Measurements from ENCODE around the gene CDIPT. TPM values are rescaled to one million over a fixed set of nuclear protein-coding genes. Genes with fewer than 3 reads are reported as not detected.

The CDIPT gene
- total and polyA plus RNA-seq, 2 donors: 44.1 to 73.3 TPM

DNA sequence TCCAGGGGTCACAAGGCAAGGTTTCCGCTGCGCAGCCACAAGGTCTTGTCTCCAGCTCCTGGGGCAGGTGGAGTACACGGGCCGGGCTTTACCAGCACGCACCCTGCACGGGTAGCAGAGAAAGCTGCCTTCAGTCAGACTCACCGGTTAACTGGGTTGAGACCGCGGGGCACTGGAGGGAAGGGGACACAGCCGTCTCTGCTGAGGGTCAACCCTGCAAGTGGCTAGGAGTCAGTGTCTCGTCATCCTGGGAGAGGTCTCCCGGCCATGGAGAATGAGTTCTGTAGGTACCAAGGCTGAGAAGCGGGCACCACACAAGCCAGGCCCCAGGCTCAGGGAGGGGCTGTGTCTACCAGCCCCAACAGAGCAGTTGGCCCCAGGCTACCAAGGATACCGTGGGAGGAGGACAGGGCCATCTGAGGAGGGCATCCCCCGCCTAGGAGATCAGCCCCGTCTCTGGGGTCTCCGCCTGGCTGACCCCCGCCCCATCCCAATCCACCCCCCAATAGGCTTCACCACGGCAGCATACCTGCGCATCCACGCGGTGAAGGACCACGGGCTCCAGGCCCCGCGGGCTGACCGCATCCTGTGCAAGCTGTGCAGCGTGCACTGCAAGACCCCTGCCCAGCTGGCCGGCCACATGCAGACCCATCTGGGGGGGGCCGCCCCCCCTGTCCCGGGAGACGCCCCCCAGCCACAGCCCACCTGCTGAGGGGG lies 53.8 kb downstream of the CDIPT start:
- peak overlapping the region; percentile 70 to 86 for H3K4me3 ChIP-seq (ENCODE audit: low read length in 2 of 2)
- H3K27me3 ChIP-seq (ENCODE audit: control insufficient read depth in 2 of 2, insufficient read depth in 1 of 2, low read length in 1 of 2): peaks cover 8 to 42% of the 10 kb centered on the region in 2 donors
- H3K4me1 ChIP-seq (ENCODE audit: control insufficient read depth in 2 of 2, insufficient read depth in 2 of 2, low read length in 2 of 2): peaks cover 35 to 75% of the 10 kb centered on the region in 2 donors
- no peak for DNase-seq (ENCODE audit: low read depth in 6 of 9, low spot score in 9 of 9)
- WGBS: 94% methylated on average over 31 of the region's 31 CpGs
- peaks cover 25 to 45% of the 10 kb centered on the region in 2 donors for H3K36me3 ChIP-seq (ENCODE audit: control insufficient read depth in 2 of 2, insufficient read depth in 2 of 2, low read length in 1 of 2)
- H3K9me3 ChIP-seq (ENCODE audit: control insufficient read depth in 2 of 2, insufficient read depth in 1 of 2, low read length in 1 of 2): peaks cover 0 to 5% of the 10 kb centered on the region in 2 donors
- H3K27ac ChIP-seq (ENCODE audit: low read depth in 1 of 2, low read length in 1 of 2): no peak overlapping the region

Other genes with a start within 250 kb of the CDIPT start
- gene SPN, start 200.0 kb downstream of the CDIPT start, total RNA-seq: 48.7 TPM
- 49.3 TPM for gene SPN, start 200.0 kb downstream of the CDIPT start, polyA plus RNA-seq
- 16.9 TPM for gene QPRT, start 184.0 kb downstream of the CDIPT start, total RNA-seq
- gene QPRT, start 184.0 kb downstream of the CDIPT start, polyA plus RNA-seq: 8.6 TPM
- 16.7 TPM for gene C16orf54, start 117.2 kb downstream of the CDIPT start, total RNA-seq
- 19.0 TPM for gene C16orf54, start 117.2 kb downstream of the CDIPT start, polyA plus RNA-seq
- gene ZG16, start 85.0 kb downstream of the CDIPT start, total RNA-seq: 0.09 TPM
- gene ZG16, start 85.0 kb downstream of the CDIPT start, polyA plus RNA-seq: 0.27 TPM
- gene KIF22, start 72.5 kb downstream of the CDIPT start, total RNA-seq: 105 TPM
- 82.5 TPM for gene KIF22, start 72.5 kb downstream of the CDIPT start, polyA plus RNA-seq
- 192 TPM for gene MAZ, start 56.7 kb downstream of the CDIPT start, total RNA-seq
- 178 TPM for gene MAZ, start 56.7 kb downstream of the CDIPT start, polyA plus RNA-seq
- gene PRRT2, start 51.0 kb downstream of the CDIPT start, total RNA-seq: 0.85 TPM
- gene PRRT2, start 51.0 kb downstream of the CDIPT start, polyA plus RNA-seq: 1.0 TPM
- gene PAGR1, start 47.1 kb downstream of the CDIPT start, total RNA-seq: 44.4 TPM
- 36.0 TPM for gene PAGR1, start 47.1 kb downstream of the CDIPT start, polyA plus RNA-seq
- gene MVP, start 42.8 kb downstream of the CDIPT start, total RNA-seq: 49.0 TPM
- 165 TPM for gene MVP, start 42.8 kb downstream of the CDIPT start, polyA plus RNA-seq
- gene SEZ6L2, start 36.3 kb upstream of the CDIPT start, total RNA-seq: 0.66 TPM
- 0.98 TPM for gene SEZ6L2, start 36.3 kb upstream of the CDIPT start, polyA plus RNA-seq
- gene ASPHD1, start 37.3 kb upstream of the CDIPT start, total RNA-seq: 0.09 TPM
- gene ASPHD1, start 37.3 kb upstream of the CDIPT start, polyA plus RNA-seq: 0.46 TPM
- gene KCTD13, start 63.0 kb upstream of the CDIPT start, total RNA-seq: 4.4 TPM
- 16.9 TPM for gene KCTD13, start 63.0 kb upstream of the CDIPT start, polyA plus RNA-seq
- gene TMEM219, start 98.9 kb upstream of the CDIPT start, total RNA-seq: 61.4 TPM
- 155 TPM for gene TMEM219, start 98.9 kb upstream of the CDIPT start, polyA plus RNA-seq
- gene TAOK2, start 110.6 kb upstream of the CDIPT start, total RNA-seq: 18.5 TPM
- 28.7 TPM for gene TAOK2, start 110.6 kb upstream of the CDIPT start, polyA plus RNA-seq
- gene HIRIP3, start 132.4 kb upstream of the CDIPT start, total RNA-seq: 19.9 TPM
- 14.8 TPM for gene HIRIP3, start 132.4 kb upstream of the CDIPT start, polyA plus RNA-seq
- 48.1 TPM for gene INO80E, start 133.0 kb upstream of the CDIPT start, total RNA-seq
- gene INO80E, start 133.0 kb upstream of the CDIPT start, polyA plus RNA-seq: 84.5 TPM
- 0.24 TPM for gene DOC2A, start 147.8 kb upstream of the CDIPT start, total RNA-seq
- 1.3 TPM for gene DOC2A, start 147.8 kb upstream of the CDIPT start, polyA plus RNA-seq
- not detected for gene C16orf92, start 160.0 kb upstream of the CDIPT start, total RNA-seq
- gene C16orf92, start 160.0 kb upstream of the CDIPT start, polyA plus RNA-seq: not detected
- gene TLCD3B, start 168.0 kb upstream of the CDIPT start, total RNA-seq: 0.24 TPM
- 0.68 TPM for gene TLCD3B, start 168.0 kb upstream of the CDIPT start, polyA plus RNA-seq
- 523 TPM for gene ALDOA, start 202.5 kb upstream of the CDIPT start, total RNA-seq
- 451 TPM for gene ALDOA, start 202.5 kb upstream of the CDIPT start, polyA plus RNA-seq
- 87.3 TPM for gene PPP4C, start 212.8 kb upstream of the CDIPT start, total RNA-seq
- 106 TPM for gene PPP4C, start 212.8 kb upstream of the CDIPT start, polyA plus RNA-seq
- gene TBX6, start 228.7 kb upstream of the CDIPT start, total RNA-seq: 0.52 TPM
- gene TBX6, start 228.7 kb upstream of the CDIPT start, polyA plus RNA-seq: 2.6 TPM
- gene YPEL3, start 233.0 kb upstream of the CDIPT start, total RNA-seq: 32.6 TPM
- gene YPEL3, start 233.0 kb upstream of the CDIPT start, polyA plus RNA-seq: 231 TPM